ENCODE results near the gene TEPSIN.

TEPSIN gene

GRCh38 chr17:81179861-81180260 lies 59.0 kb downstream of the TEPSIN start:
- DNase-seq, result no peak

- no peak for DNase-seq
These were observed 59.6 kb downstream of the TEPSIN start for GRCh38 chr17:81179220-81179619.
